Ishikawa (cell line): ENCODE measurements around the gene TGFBR3.

ENCODE experiments used
- CEBPB ChIP-seq: IDR thresholded peaks from 2 replicates; pipeline ENCODE4 v1.6.1; 2012
- CREB1 ChIP-seq: IDR thresholded peaks from 2 replicates; pipeline ENCODE4 v1.6.1; 2012; ENCODE audit warnings: low read depth
- EP300 ChIP-seq: IDR thresholded peaks from 2 replicates; pipeline ENCODE4 v1.6.1; 2012; ENCODE audit warnings: borderline replicate concordance
- FOXM1 ChIP-seq: IDR thresholded peaks from 2 replicates; pipeline ENCODE4 v1.6.1; 2012; ENCODE audit warnings: low read depth, borderline replicate concordance
- NFIC ChIP-seq: IDR thresholded peaks from 2 replicates; pipeline ENCODE4 v1.6.1; 2012
- RAD21 ChIP-seq: IDR thresholded peaks from 2 replicates; pipeline ENCODE4 v1.6.1; 2012; ENCODE audit warnings: low read depth
- TAF1 ChIP-seq: IDR thresholded peaks from 2 replicates; pipeline ENCODE4 v1.6.1; 2012; ENCODE audit warnings: low read depth, mild to moderate bottlenecking
- TCF12 ChIP-seq: IDR thresholded peaks from 2 replicates; pipeline ENCODE4 v1.6.1; 2012; ENCODE audit warnings: low read depth
- YY1 ChIP-seq: IDR thresholded peaks from 2 replicates; pipeline ENCODE4 v1.6.1; 2012; ENCODE audit warnings: low read depth
- TF ChIP-seq, protein P1 (sequence below): IDR thresholded peaks from 2 replicates; pipeline ENCODE4 v1.6.1; 2012
- TF ChIP-seq, protein P2 (sequence below): IDR thresholded peaks from 2 replicates; pipeline ENCODE4 v1.6.1; 2012; ENCODE audit warnings: low read depth, mild to moderate bottlenecking
- TF ChIP-seq, protein P3 (sequence below): IDR thresholded peaks from 2 replicates; pipeline ENCODE4 v1.6.1; 2012

DNA sequence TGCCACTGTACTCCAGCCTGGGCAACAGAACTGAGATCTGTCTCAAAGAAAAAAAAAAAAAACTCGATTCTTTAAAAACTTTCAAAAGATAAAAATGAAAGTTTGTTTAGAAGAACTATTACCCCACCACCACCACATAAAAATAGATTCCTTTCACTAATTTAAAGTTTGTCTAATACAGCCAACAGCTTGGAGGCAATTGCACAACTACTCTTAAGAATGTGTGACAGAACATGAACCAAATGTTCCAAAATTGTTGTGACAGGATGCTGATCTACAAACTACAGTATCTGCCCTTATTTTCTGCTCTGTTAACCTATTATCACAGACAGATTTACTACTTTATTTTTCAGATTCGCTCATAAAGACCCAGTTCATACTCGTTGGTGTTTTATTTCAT lies 5.5 kb upstream of the TGFBR3 start:
- TF ChIP-seq RAD21 (no peak), YY1 (no peak), CEBPB (no peak), NFIC (no peak), TCF12 (no peak), TAF1 (no peak), EP300 (no peak), CREB1 (no peak), FOXM1 (no peak)
- TF ChIP-seq, protein P1, sequence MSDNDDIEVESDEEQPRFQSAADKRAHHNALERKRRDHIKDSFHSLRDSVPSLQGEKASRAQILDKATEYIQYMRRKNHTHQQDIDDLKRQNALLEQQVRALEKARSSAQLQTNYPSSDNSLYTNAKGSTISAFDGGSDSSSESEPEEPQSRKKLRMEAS, result no peak
- TF ChIP-seq, protein P2, sequence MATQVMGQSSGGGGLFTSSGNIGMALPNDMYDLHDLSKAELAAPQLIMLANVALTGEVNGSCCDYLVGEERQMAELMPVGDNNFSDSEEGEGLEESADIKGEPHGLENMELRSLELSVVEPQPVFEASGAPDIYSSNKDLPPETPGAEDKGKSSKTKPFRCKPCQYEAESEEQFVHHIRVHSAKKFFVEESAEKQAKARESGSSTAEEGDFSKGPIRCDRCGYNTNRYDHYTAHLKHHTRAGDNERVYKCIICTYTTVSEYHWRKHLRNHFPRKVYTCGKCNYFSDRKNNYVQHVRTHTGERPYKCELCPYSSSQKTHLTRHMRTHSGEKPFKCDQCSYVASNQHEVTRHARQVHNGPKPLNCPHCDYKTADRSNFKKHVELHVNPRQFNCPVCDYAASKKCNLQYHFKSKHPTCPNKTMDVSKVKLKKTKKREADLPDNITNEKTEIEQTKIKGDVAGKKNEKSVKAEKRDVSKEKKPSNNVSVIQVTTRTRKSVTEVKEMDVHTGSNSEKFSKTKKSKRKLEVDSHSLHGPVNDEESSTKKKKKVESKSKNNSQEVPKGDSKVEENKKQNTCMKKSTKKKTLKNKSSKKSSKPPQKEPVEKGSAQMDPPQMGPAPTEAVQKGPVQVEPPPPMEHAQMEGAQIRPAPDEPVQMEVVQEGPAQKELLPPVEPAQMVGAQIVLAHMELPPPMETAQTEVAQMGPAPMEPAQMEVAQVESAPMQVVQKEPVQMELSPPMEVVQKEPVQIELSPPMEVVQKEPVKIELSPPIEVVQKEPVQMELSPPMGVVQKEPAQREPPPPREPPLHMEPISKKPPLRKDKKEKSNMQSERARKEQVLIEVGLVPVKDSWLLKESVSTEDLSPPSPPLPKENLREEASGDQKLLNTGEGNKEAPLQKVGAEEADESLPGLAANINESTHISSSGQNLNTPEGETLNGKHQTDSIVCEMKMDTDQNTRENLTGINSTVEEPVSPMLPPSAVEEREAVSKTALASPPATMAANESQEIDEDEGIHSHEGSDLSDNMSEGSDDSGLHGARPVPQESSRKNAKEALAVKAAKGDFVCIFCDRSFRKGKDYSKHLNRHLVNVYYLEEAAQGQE, result no peak
- TF ChIP-seq, protein P3, sequence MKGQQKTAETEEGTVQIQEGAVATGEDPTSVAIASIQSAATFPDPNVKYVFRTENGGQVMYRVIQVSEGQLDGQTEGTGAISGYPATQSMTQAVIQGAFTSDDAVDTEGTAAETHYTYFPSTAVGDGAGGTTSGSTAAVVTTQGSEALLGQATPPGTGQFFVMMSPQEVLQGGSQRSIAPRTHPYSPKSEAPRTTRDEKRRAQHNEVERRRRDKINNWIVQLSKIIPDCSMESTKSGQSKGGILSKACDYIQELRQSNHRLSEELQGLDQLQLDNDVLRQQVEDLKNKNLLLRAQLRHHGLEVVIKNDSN, result no peak
